Measurements from ENCODE around the gene KIF26B.

Gene KIF26B

DNA sequence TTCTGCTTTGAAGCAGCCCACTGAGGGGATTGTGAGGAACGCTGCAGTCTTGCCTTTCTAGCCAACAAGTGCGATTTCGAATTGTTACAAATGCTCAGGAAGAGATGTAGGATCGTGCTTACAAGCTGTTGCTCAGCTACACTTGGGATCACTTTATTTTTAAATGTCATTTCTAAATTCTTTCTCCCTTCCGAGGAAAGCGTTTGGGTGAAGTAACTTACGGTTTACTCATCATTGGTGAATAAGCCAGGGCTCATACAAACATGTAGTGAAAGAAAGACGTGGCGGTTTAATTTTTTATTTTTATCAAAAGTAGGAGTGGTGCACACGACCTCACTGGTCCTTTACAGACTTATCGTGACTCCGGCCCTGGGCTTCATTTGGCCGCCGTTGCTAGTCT, 386.6 kb downstream of the KIF26B start:
- DNase-seq: no peak

DNA sequence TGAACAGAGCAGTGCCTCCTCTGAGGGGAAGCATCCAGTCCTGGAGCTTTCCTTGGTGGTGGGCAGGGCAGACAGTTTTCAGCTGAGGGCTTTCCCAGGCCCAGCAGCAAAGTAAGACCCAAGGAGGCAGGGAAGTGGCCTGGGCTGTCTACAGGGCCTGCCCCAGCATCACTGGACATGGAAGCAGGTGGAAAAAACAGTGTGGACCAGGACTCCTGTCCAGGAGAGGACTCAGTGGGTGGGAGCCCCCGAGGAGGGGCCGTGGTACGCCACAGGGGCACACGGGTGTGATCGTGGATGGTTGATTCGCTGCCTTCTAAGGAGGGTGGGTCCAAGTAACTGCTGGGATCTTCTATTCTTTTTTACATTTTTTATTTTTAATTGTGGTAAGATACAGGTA, 387.6 kb downstream of the KIF26B start:
- no peak for DNase-seq

- no peak for DNase-seq
Observed at GRCh38 chr1:245544236-245544635, 389.5 kb downstream of the KIF26B start.

- DNase-seq: no peak
Observed at GRCh38 chr1:245546875-245547274, 392.1 kb downstream of the KIF26B start.

- no peak for DNase-seq
Observed at GRCh38 chr1:245549996-245550719, 395.4 kb downstream of the KIF26B start.

- DNase-seq: no peak
Observed at GRCh38 chr1:245550720-245551043, 395.9 kb downstream of the KIF26B start.

DNA sequence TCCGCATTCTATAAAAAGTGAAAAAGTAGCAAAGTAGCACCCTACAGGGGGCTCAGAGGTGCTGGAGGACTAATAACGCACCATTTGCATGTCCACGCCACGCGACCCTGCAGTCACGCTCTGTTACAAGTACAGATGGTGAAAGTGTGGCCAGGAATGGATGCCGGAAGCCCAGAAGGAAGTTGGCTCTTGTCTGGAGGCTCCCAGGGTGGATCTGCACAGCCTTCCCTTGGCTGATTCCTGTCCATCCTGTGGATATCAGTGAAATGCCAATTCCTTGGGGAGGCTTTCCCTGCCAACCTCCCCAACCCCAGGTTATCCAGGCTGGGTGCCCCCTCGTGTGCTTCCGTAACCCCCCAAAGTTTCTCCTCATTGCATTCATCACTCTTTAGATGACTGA, 396.8 kb downstream of the KIF26B start:
- DNase-seq: no peak

DNA sequence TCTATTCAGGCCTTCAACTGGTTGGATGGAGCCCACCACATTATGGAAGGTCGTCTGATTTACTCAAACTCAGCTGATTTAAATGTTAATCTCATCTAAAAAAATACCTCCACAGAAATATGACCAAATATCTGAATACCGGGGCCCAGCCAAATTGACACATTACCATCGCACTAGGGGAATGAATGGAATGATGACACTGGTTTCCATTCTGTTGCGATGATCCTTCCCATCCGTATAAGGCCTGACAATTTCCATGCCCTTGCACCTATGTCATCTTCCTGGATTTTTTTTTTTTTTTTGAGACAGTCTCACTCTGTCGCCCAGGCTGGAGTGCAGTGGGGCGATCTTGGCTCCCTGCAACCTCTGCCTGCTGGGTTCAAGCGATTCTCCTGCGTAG, 397.5 kb downstream of the KIF26B start:
- no peak for DNase-seq

DNA sequence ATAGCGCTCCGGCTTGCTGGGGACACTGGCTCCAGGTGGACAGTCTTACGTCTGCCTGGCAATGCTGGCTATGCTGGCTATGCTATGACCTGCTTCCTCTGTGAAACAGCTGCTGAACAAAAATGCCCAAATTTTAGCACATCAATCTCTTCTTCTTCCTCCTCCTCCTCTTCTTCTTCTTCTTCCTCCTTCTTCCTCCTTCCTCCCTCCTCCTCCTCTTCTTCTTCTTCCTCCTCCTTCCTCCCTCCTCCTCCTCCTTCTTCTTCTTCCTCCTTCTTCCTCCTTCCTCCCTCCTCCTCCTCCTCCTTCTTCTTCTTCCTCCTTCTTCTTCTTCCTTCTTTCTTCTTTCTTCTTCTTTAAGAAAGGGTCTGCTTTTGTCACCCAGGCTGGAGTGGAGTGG, 401.3 kb downstream of the KIF26B start:
- DNase-seq: no peak

- no peak for DNase-seq
Observed at GRCh38 chr1:245558069-245558468, 403.3 kb downstream of the KIF26B start.

- DNase-seq: no peak
Observed at GRCh38 chr1:245560316-245560859, 405.6 kb downstream of the KIF26B start.

DNA sequence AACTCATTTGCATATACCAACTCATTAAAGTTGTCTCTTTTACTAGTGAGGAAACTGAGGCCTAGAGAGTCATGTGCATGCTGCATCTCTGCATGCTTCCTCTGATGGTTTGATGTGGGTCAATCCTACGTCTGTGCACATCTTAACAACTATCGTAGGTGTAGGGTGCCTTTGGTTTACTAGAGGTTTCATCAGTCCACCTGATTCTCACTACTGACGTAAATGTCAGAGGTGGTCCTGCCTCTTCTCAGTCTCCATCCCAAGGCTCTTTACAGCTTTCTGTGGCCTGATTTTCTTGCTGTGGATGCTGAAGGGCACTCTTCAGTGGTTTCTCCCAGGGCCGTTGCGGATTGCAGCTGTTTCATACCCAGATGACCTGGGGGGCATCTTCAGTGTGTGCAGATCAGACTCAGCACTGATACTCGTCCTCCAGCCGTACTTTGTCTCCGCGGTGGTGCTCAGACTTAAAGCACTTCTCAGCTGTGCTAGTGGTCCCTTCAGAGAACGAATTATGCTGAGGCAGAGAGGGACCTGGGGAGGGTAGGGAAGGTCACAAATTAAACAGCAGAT, 407.0 kb downstream of the KIF26B start:
- DNase-seq: no peak

DNA sequence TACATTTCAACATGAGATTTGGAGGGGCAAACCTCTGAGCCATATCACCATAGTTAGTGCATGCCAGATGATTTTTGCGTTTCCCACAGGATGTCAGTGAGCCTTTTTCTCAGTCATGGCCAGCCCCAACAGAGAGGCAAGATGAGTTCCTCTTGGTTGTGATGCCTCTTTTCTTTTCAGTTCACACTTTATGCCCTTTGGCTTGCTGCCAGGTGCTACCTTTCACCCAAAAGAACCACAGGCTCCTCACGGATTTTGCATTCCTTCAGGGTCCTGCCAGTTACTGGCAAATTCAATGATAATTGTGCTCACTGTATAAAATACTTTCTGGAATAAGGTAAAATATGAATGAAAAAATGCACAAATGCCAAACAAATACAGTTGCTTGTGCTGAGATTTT, 411.3 kb downstream of the KIF26B start:
- no peak for DNase-seq

DNA sequence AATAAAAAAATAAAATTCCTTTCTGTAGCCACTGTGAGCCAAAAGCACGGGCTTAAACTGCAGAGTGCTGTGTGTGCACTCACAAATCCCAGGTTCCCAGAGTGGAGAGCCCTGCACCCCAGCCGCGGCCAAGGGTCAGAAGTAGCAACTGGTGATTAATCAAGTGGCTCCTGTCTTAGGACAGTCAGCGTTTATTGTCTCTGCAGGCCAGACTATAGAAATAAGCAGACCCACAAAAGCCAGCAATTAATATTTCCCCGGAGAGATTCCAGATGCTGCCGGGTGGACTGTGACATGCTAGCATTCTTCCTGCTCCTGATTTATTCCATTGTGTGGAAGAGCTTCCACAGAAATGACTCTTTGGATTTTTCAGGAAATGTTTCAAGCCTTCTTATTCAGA, 412.2 kb downstream of the KIF26B start:
- no peak for DNase-seq

GRCh38 chr1:245571815-245572294, 417.1 kb downstream of the KIF26B start:
- no peak for DNase-seq

GRCh38 chr1:245572709-245573108, 417.9 kb downstream of the KIF26B start:
- no peak for DNase-seq

- no peak for DNase-seq
Observed at GRCh38 chr1:245575710-245576109, 420.9 kb downstream of the KIF26B start.

GRCh38 chr1:245576323-245576722, 421.5 kb downstream of the KIF26B start:
- no peak for DNase-seq

GRCh38 chr1:245577191-245578157, 422.7 kb downstream of the KIF26B start:
- DNase-seq: no peak

DNA sequence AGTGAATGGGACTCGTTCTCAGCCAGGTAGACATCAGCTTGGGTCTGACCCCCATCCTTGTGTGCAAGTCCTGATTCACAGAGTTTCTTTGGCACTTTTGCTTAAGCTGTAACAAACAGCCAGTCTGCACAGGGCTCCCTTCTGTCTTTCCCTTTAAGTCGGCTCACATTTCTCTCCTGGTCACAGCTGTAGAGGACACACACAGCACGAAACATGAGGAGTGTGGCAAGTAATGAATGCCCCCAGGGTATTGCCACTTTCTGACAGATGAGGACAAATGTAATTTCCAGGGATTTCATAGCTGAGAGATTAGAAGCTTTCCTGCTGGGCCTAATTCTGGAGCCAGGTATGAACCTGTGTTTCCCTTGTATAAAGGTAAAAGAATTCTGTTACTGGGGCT, 423.5 kb downstream of the KIF26B start:
- peak; percentile 51 to 62 for DNase-seq

- DNase-seq: peak in 1 of 2 experiments; percentile 51
Observed at GRCh38 chr1:245578771-245579170, 424.0 kb downstream of the KIF26B start.

- no peak for DNase-seq
Observed at GRCh38 chr1:245579881-245580280, 425.1 kb downstream of the KIF26B start.

DNA sequence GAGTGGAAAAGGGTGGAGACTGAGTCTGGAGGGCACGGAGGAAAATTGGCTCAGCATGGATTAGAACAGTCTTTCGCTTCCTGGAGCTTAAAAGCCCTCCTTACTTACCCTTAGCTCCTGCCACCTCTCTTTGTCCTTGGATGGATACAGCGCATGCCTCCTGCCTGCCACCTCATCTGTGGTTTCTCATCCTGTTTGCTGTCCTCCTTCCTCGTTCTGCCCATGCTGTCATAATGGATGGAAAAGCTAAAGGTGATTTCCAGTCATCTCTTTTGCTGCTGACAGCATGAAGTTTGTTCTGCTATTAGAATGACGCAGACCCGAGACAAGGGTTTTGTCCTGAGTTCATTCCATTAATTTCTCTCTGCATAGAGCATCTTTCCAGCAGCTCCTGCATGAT, 425.9 kb downstream of the KIF26B start:
- DNase-seq: no peak

All from NCI-H526 (cell line).